ENCODE results near the gene SRSF12. TPM values are rescaled to one million over a fixed set of nuclear protein-coding genes. Genes with fewer than 3 reads are reported as not detected.
A peak's percentile ranks its signal among the peaks of the same experiment; 100 is the strongest.

Gene SRSF12
- total and polyA plus RNA-seq, 9 of the 15 experiments (the other 6 are each of a cell fraction or from before 2014, with no cell fraction given): not detected

DNA sequence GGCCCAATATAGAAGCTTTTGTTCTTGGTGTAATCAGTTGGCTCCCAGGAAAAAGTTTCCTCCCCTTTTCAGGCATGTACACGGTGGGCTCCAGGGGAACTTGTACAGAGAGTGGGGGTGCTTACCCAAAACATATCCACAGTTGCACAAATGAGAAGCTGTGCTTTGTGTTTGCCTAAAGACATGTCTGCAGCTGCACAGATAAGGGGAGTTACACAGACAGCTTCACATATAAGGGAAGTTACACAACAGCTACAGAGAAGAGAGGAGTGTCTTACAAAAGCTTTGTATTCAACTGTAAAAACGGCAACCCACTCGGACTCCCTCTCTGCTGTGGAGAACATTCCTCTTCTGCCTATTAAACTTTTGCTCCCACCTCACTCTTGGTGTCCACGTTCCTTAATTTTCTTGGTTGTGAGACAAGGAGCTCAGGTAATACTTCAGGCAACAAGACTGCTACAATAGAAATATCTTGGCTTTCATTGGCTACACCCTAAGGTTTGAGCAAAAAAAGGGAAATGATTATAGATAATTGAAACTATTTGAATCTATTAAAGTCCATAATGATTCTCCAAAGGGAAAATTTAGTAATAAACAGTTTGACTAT lies 44.8 kb downstream of the SRSF12 start (continued):
- TF ChIP-seq, protein P1, sequence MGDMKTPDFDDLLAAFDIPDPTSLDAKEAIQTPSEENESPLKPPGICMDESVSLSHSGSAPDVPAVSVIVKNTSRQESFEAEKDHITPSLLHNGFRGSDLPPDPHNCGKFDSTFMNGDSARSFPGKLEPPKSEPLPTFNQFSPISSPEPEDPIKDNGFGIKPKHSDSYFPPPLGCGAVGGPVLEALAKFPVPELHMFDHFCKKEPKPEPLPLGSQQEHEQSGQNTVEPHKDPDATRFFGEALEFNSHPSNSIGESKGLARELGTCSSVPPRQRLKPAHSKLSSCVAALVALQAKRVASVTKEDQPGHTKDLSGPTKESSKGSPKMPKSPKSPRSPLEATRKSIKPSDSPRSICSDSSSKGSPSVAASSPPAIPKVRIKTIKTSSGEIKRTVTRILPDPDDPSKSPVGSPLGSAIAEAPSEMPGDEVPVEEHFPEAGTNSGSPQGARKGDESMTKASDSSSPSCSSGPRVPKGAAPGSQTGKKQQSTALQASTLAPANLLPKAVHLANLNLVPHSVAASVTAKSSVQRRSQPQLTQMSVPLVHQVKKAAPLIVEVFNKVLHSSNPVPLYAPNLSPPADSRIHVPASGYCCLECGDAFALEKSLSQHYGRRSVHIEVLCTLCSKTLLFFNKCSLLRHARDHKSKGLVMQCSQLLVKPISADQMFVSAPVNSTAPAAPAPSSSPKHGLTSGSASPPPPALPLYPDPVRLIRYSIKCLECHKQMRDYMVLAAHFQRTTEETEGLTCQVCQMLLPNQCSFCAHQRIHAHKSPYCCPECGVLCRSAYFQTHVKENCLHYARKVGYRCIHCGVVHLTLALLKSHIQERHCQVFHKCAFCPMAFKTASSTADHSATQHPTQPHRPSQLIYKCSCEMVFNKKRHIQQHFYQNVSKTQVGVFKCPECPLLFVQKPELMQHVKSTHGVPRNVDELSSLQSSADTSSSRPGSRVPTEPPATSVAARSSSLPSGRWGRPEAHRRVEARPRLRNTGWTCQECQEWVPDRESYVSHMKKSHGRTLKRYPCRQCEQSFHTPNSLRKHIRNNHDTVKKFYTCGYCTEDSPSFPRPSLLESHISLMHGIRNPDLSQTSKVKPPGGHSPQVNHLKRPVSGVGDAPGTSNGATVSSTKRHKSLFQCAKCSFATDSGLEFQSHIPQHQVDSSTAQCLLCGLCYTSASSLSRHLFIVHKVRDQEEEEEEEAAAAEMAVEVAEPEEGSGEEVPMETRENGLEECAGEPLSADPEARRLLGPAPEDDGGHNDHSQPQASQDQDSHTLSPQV (IDR thresholded peaks at IDR 0.05): no peak
- TF ChIP-seq TBL1XR1 (IDR thresholded peaks at IDR 0.05; ENCODE audit: low read length in 2 of 2) (peak in 1 of 2 experiments; percentile 65; a peak in 1 of 4 replicates), NCOR1 (IDR thresholded peaks at IDR 0.05) (peak; percentile 86), HDAC3 (IDR thresholded peaks at IDR 0.05; ENCODE audit: borderline replicate concordance, partially characterized antibody) (peak; percentile 70), HDAC2 (IDR thresholded peaks at IDR 0.05) (peak; percentile 74), PRDM10 (IDR thresholded peaks at IDR 0.05; ENCODE audit: partially characterized antibody) (peak; percentile 28), SOX6 (IDR thresholded peaks at IDR 0.05) (peak; percentile 89), ZBED1 (IDR thresholded peaks at IDR 0.05) (no peak), RNF2 (IDR thresholded peaks at IDR 0.05) (peak; percentile 72; the same call in 1 of the 2 replicates), HMGXB4 (CRISPR knock-in tag; IDR thresholded peaks at IDR 0.05) (no peak), EP400 (IDR thresholded peaks at IDR 0.05) (peak; percentile 32; the same call in 1 of the 2 replicates), CHD4 (IDR thresholded peaks at IDR 0.05; ENCODE audit: insufficient read depth, insufficient replicate concordance, low read depth, low read length, poor library complexity, severe bottlenecking) (peak; percentile 52), NRF1 (conservative IDR thresholded peaks at IDR 0.05 in 1 of 2, IDR thresholded peaks at IDR 0.05 in 1 of 2) (0 out of 4 replicates have a peak, but pooled peaks of 1 of the 2 experiments have one; percentile 20), MAZ (CRISPR knock-in tag; conservative IDR thresholded peaks at IDR 0.05 in 1 of 2, IDR thresholded peaks at IDR 0.05 in 1 of 2) (0 out of 4 replicates have a peak, but pooled peaks of 1 of the 2 experiments have one; percentile 22), LARP7 (IDR thresholded peaks at IDR 0.05) (no peak)

Data from K562 (cell line).